Testis (tissue), 3 donors: ENCODE data around the gene SLC22A4. TPM values are rescaled to one million over a fixed set of nuclear protein-coding genes. Genes with fewer than 3 reads are reported as not detected.
A peak's percentile ranks its signal among the peaks of the same experiment; 100 is the strongest.

ENCODE experiments used
- DNase-seq: peaks from one replicate; pipeline ENCODE4 v3.0.0-alpha.2; 2019
- H3K27ac ChIP-seq, 2 donors: fragments of 200-600 bp; sonication (generic); one replicate each; pipeline ENCODE4 v1.5.1; 2019
- H3K27me3 ChIP-seq: fragments of 200-600 bp; sonication (generic); one replicate; pipeline ENCODE4 v1.5.1; 2019
- H3K36me3 ChIP-seq: fragments of 200-600 bp; sonication (generic); one replicate; pipeline ENCODE4 v1.5.1; 2017; ENCODE audit warnings: low read depth; ENCODE audit errors: missing control alignments
- H3K4me1 ChIP-seq: fragments of 200-600 bp; sonication (generic); one replicate; pipeline ENCODE4 v1.5.1; 2019
- H3K4me3 ChIP-seq, 2 donors: fragments of 200-600 bp; sonication (generic); one replicate each; pipeline ENCODE4 v1.5.1; 2017 to 2019
- H3K9me3 ChIP-seq: fragments of 200-600 bp; sonication (generic); one replicate; pipeline ENCODE4 v1.5.1; 2017
- CTCF ChIP-seq, 3 experiments: fragments of 450-650 bp in 2 of 3; fragments of 200-600 bp in 1 of 3; sonication (generic) in 1 of 3; IDR thresholded peaks; one replicate each; pipeline ENCODE4 v1.5.1; 2016 to 2019; ENCODE audit warnings: antibody characterized with exemption in 3 of 3, mild to moderate bottlenecking in 2 of 3, moderate library complexity in 1 of 3
- POLR2A ChIP-seq: fragments of 450-650 bp; IDR thresholded peaks from one replicate; pipeline ENCODE4 v1.6.1; 2017; ENCODE audit warnings: antibody characterized with exemption, mild to moderate bottlenecking, moderate library complexity
- WGBS, 2 donors: methylation state at CpG; one replicate each; pipeline ENCODE4 v1.1.5; 2018; 5-methylcytosine and 5-hydroxymethylcytosine counted together
- intact Hi-C: fragments of 100-400 bp; cut with DNase I; formaldehyde crosslinking; loops from one replicate; pipeline ENCODE4 v1.15.1; 2023; ENCODE audit warnings: low total_unique reads
- polyA plus RNA-seq: library from polyadenylated mRNA; stranded (reverse); fragments of 350-450 nt; fragmentation: Illumina TruSeq; extraction: RNeasy Lipid Tissue Mini Kit (QIAGEN cat#74804); gene quantifications from one replicate; pipeline ENCODE4 v1.2.3, GENCODE V29; 2014; ENCODE audit warnings: low read depth, low replicate concordance; ENCODE audit not compliant: insufficient read depth
- total RNA-seq, 2 donors: library from RNA; depleted of rRNA; stranded (reverse); fragments of >200 nt; gene quantifications; one replicate each; pipeline ENCODE4 v1.2.3, GENCODE V29; 2016

SLC22A4 gene
- total and polyA plus RNA-seq, 3 donors from 2014 or later, result 1.1 to 2.3 (median 1.5) TPM

GRCh38 chr5:132387640-132388117 is 93.5 kb downstream of the SLC22A4 start:
- Histone ChIP-seq H3K9me3 (no peaks in the 10 kb centered on the region), H3K4me1 (peaks cover 30% of the 10 kb centered on the region), H3K36me3 (no peaks in the 10 kb centered on the region), H3K27me3 (no peaks in the 10 kb centered on the region), H3K4me3 (no peak overlapping the region), H3K27ac (peak overlapping the region; percentile 4 to 66)
- TF ChIP-seq CTCF (IDR thresholded peaks at IDR 0.05), result no peak
- no peak for TF ChIP-seq POLR2A
- WGBS, 2 donors, result 33 to 50% methylated on average over 3 to 4 of the region's 4 CpGs
- intact Hi-C loops, result loop anchor here (5.0 kb wide), 1 partner anchor 110 kb away; no protein-coding TSS in a partner anchor
- DNase-seq, result peak; percentile 33

- Histone ChIP-seq H3K4me3 (no peak overlapping the region), H3K4me1 (peaks cover 30% of the 10 kb centered on the region), H3K9me3 (no peaks in the 10 kb centered on the region), H3K36me3 (no peaks in the 10 kb centered on the region), H3K27ac (peak overlapping the region in 1 of 2 donors; percentile 66), H3K27me3 (no peaks in the 10 kb centered on the region)
- TF ChIP-seq POLR2A (no peak), CTCF (IDR thresholded peaks at IDR 0.05) (no peak)
- peak; percentile 26 for DNase-seq
- 46% methylated on average over 8 of the region's 8 CpGs for WGBS, 2 donors
- intact Hi-C loops, result loop anchor here (5.0 kb wide), 1 partner anchor 109 kb away; no protein-coding TSS in a partner anchor
Observed at GRCh38 chr5:132388244-132389050, 94.3 kb downstream of the SLC22A4 start.

GRCh38 chr5:132389051-132389331 is 94.8 kb downstream of the SLC22A4 start:
- intact Hi-C loops, result loop anchor here (5.0 kb wide), 1 partner anchor 108 kb away; no protein-coding TSS in a partner anchor
- no peak for DNase-seq
- H3K4me3 ChIP-seq, result no peak overlapping the region
- H3K36me3 ChIP-seq, result no peaks in the 10 kb centered on the region
- no peaks in the 10 kb centered on the region for H3K27me3 ChIP-seq
- H3K4me1 ChIP-seq, result peaks cover 30% of the 10 kb centered on the region
- no peak for TF ChIP-seq POLR2A
- no peak for TF ChIP-seq CTCF (IDR thresholded peaks at IDR 0.05)
- H3K27ac ChIP-seq, result peak overlapping the region in 1 of 2 donors; percentile 66
- no peaks in the 10 kb centered on the region for H3K9me3 ChIP-seq
- WGBS, 2 donors, result 86 to 88% methylated on average over 1 of the region's 1 CpG

- H3K9me3 ChIP-seq, result no peaks in the 10 kb centered on the region
- no peak overlapping the region for H3K27ac ChIP-seq
- TF ChIP-seq CTCF (IDR thresholded peaks at IDR 0.05) (no peak), POLR2A (no peak)
- intact Hi-C loops, result loop anchor here (5.0 kb wide), 1 partner anchor 108 kb away; no protein-coding TSS in a partner anchor
- no peaks in the 10 kb centered on the region for H3K36me3 ChIP-seq
- WGBS, 2 donors, result 93 to 100% methylated on average over 9 to 10 of the region's 10 CpGs
- no peaks in the 10 kb centered on the region for H3K27me3 ChIP-seq
- no peak overlapping the region for H3K4me3 ChIP-seq
- no peak for DNase-seq
- H3K4me1 ChIP-seq, result peaks cover 30% of the 10 kb centered on the region
Observed at GRCh38 chr5:132389585-132390286, 95.5 kb downstream of the SLC22A4 start.
